HT-29 (cell line): ENCODE measurements around the gene MSANTD2. TPM values are rescaled to one million over a fixed set of nuclear protein-coding genes. Genes with fewer than 3 reads are reported as not detected.
"Not testable (repeated sequence)": the region's sequence is repeated elsewhere in the genome, so short reads cannot be mapped to it uniquely, and the experiment has no call there.

ENCODE experiments used
- DNase-seq: peaks from one replicate; pipeline ENCODE4 v3.0.0-alpha.2; 2015; ENCODE audit warnings: low spot score
- total RNA-seq: library from RNA; depleted of rRNA; stranded (reverse); fragments of >200 nt; shearing (Covaris generic); gene quantifications from 2 replicates; pipeline ENCODE4 v1.2.3, GENCODE V29; 2014

MSANTD2 gene
- total RNA-seq, 1 experiment from 2014 or later = 27.5 TPM

- DNase-seq = no peak
These were observed 23.2 kb downstream of the MSANTD2 start for GRCh38 chr11:124776865-124777645.

- DNase-seq = not testable (repeated sequence)
These were observed 29.2 kb downstream of the MSANTD2 start for GRCh38 chr11:124770959-124771358.

GRCh38 chr11:124769806-124770774, 30.1 kb downstream of the MSANTD2 start:
- peak; percentile 38 for DNase-seq

GRCh38 chr11:124768914-124769313, 31.3 kb downstream of the MSANTD2 start:
- DNase-seq = peak; percentile 83

GRCh38 chr11:124766156-124766555, 34.0 kb downstream of the MSANTD2 start:
- DNase-seq = no peak

GRCh38 chr11:124763156-124763947, 36.9 kb downstream of the MSANTD2 start:
- DNase-seq = peak; percentile 95

GRCh38 chr11:124762624-124763155, 37.5 kb downstream of the MSANTD2 start:
- peak; percentile 71 for DNase-seq

GRCh38 chr11:124762105-124762623, 38.0 kb downstream of the MSANTD2 start, which contains the start of gene ESAM:
Gene ESAM (minus strand): TSS chr11:124762290. CDS start chr11:124762154, 136 bp downstream.
- DNase-seq = peak; percentile 62

- peak; percentile 34 for DNase-seq
These were observed 38.7 kb downstream of the MSANTD2 start for GRCh38 chr11:124761301-124762104.

- DNase-seq = no peak
These were observed 39.4 kb downstream of the MSANTD2 start for GRCh38 chr11:124760806-124761205.

GRCh38 chr11:124760205-124760652, 40.0 kb downstream of the MSANTD2 start:
- no peak for DNase-seq

GRCh38 chr11:124759266-124760204, 40.7 kb downstream of the MSANTD2 start:
- no peak for DNase-seq

- DNase-seq = peak; percentile 95
These were observed 41.6 kb downstream of the MSANTD2 start for GRCh38 chr11:124758355-124759265.

GRCh38 chr11:124757320-124757719, 42.9 kb downstream of the MSANTD2 start:
- no peak for DNase-seq

- DNase-seq = no peak
These were observed 43.4 kb downstream of the MSANTD2 start for GRCh38 chr11:124756753-124757227.

- DNase-seq = no peak
These were observed 44.0 kb downstream of the MSANTD2 start for GRCh38 chr11:124756033-124756752.

GRCh38 chr11:124754710-124755109, 45.5 kb downstream of the MSANTD2 start:
- DNase-seq = no peak
